ENCODE results near the gene INO80E. TPM values are rescaled to one million over a fixed set of nuclear protein-coding genes. Genes with fewer than 3 reads are reported as not detected.
"Not testable (repeated sequence)": the region's sequence is repeated elsewhere in the genome, so short reads cannot be mapped to it uniquely, and the experiment has no call there.

The INO80E gene
- total RNA-seq, 1 donor from 2014 or later: 14.2 TPM

DNA sequence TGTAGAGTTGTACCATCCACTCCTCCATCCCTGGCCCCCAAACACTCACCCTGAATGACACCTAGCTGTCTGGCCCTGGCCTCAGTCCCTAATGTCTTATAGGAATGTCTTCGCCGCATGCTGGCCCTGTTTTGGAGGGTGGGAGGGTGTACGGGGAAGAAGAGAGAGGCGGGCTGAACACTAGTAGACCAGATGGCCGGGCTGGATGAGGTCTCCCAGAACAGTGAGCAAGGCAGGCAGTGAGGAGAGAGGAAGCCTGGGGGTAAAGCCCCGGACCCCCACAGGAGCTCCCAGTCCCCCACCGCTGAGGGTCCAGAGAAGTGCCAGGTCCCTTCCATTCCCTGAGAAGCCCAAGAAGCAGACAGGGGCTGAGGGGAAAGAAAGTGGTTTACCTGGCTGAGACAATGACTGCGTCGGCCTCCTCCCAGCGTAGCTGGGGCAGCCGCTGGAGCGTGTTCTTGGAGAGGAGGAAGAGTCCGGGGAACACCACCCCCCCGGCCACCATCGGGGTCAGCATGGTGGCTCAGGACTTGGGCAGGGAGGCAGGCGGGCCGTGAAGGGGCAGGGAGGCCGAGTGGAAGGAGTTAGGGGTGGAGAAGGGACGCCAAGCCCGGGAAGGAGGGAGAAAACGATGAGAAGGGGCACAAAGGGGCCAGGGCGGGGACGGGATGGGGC, 34.1 kb downstream of the INO80E start:
- no peak for DNase-seq (ENCODE audit: low read depth in 2 of 2)

DNA sequence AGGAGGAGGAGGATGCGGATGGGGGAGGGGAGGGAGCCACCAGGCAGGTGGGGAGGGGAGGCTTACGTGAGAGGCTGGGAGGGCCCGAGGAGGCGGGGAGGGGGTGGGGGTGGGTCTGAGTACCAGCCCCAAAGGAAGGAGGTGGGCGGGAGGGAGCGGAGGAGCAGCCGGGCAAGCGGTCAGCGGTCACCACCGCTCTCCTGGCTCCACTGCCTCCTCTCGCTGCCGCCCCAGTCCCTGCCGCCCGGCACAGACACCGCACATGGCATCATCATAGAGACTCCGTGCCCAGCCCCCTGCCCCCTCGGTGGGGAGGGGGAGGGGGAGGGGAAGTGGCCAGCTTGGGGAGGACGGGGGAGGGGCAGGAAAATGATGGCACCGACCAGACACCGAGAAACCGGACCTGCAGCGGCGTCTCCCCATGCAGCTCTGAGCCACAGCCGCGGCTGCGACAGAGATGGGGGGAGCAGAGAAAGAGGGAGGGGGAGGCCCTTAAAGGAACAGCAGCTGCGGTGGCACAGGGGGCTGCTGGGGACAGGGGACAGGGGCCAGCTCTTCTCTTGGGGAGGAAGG, 34.9 kb downstream of the INO80E start, which contains the start of gene TLCD3B:
TSS of gene TLCD3B (minus strand) at position 431 of the 573 bp plus-strand sequence. CDS start 744 bp downstream, outside the sequence.
- no peak for DNase-seq (ENCODE audit: low read depth in 2 of 2)

DNA sequence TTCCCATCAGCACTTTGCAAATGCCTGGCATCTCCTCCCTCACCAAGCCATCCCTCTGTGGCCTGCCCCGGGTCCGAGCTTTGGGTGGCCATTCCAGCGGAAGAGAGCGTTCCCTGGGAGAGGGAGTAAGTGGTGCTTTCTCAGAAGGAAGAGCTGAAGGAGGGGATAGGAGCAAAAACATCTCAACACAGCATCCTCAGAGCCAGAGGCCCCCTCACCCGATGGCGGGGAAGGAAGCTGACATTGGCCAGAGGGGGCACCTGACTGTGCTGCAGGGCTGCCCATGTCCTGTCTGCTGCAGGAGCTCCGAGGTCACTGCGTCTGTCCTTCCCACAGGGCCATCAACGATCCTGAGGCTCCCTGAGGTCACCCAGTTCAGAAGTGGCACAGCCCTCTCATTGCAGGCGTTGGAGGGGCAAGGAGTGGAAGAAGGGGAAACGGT, 35.5 kb downstream of the INO80E start:
- DNase-seq (ENCODE audit: low read depth in 2 of 2): no peak

DNA sequence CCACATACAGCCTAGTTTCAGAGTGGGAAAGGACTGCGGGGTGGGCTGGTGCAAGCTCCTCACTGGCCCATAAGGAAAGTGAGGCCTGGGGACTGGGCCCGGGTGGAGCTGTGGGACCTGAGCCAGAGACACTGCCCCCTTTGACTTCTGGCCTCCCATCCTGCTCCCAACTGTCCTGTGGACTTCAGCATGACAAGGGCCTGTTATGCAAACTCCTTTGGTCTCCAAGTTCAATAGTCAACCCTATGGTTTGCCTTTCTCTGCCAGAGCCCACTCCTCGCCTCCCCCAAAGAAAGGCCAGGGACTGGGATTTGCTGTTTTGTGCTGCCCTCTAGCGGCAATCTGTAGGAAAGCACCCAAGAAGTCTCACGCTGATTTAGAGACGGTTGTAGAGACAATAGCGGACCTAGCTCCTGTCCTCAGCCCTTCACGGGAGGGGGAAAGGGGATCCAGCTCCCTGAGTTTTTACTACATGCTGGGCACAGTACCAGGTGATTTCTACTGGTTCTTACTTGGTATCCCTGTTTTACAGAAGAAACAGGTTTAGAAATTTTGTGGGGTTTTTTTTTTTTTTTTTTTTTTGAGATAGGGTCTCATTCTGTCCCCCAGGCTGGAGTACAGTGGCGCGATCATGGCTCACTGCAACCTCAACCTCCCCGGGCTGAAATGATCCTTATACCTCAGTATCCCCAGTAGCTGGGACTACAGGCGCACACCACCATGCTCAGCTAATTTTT, 36.2 kb downstream of the INO80E start:
- DNase-seq (ENCODE audit: low read depth in 2 of 2): peak; percentile 45 to 70

DNA sequence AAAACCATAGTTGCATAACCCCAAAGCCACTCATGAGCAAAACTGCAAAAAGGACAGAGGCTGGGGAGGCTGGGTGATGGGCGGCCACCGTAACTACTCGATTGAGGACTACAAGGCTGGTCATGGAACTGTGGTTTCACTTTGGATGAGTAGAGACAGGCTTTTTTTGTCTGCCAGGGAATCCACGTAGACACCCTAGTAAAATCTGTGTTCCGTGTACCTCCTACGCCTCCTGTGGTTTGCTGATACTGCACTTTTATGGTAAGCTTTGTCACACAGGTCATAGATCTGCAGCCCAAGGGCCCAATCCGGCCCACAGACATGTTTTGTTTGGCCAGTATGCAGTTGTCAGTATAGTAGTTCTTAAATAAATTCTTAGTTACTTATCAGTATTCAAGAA, 37.2 kb downstream of the INO80E start:
- no peak for DNase-seq (ENCODE audit: low read depth in 2 of 2)

DNA sequence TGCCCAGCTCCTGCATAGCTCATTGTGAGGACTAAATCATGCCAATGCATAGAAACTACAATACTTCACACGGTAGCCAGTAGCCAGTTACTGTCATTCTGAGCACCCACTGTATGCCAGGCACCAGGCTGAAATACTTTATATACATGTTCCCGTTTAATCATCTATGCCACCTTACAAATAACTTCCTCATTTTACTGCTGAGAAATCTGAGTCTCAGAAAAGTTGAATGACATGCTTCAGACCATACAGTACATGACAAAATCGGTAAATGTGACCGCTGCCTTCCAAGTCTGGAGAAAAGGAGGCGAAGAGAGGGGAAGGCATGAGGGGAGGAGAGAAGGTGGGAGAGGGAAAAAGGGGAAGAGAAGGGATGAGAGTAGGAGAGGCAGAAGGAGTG, 44.2 kb downstream of the INO80E start:
- no peak for DNase-seq (ENCODE audit: low read depth in 2 of 2)

DNA sequence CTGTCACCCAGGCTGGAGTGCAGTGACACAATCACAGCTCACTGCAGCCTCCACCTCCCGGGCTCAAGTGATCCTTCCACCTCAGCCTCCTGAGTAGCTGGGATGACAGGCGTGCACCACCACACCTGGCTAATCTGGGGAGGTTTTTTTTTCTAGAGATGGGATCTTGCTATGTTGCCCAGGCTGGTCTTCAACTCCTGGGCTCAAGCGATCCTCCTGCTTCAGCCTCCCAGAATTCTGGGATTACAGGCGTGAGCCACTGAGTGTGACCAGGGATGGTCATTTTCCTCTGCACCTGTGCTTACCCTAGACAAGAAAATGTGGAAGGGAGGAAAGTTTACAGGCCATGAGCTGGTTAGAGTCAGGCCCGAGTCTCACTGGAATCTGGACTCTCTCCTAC, 44.6 kb downstream of the INO80E start:
- not testable (repeated sequence) for DNase-seq (ENCODE audit: low read depth in 2 of 2)

DNA sequence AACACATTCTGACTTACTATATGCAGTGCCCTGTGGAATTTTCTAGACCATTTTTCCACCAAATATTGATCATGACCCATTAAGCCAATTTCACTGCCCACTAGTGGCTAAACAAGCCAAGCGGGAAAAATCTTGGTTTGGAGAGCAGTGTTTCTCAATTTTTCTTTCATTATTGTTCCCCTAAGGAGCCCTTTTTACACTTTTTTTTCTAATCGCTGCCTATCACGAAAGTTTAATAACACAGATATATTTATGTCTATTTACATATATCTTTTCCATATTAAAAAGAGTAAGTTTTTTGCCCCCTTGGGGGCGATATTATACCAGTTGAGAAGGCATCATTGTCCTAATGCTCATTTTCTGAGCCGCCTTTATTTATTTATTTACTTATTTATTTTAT, 45.8 kb downstream of the INO80E start:
- peak; percentile 38 to 60 for DNase-seq (ENCODE audit: low read depth in 2 of 2)

DNA sequence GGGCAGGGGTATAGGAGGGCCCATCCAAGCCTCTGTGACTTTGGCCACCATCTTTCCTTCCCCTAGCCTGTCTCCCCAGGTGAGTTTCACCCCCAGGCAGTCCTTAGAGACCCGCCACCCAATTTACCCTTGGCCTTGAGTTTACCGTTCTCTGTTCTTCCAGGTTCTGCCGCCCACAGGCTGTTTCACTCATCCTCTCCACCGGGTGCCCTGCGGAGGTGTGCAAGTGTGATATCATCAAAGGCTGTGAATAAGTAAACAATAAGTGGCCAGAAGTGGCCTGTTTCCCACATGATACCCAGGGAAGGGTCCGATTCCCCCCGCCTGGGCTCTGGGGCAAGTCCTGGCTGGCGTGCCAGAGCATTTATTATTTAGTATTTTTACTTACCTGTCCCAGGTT, 50.1 kb downstream of the INO80E start:
- no peak for DNase-seq (ENCODE audit: low read depth in 2 of 2)

DNA sequence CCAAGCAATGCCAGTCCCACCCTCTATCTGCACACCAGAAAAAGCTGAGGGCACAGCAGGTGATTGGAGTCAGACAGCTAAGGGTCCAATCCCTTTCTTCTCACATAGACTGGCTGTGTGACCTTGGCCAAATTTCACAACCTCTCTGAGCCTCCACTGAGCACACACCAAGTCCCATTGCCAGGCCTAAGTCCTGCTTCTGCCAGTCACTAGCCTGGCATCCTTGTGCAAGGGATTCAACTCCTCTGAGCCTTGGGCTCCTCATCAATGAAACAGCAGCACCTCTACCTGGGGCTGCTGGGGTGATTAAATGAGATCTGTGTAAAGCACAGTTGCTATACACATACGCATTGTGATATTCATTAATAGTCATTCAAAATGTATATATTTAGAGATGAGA, 50.5 kb downstream of the INO80E start:
- no peak for DNase-seq (ENCODE audit: low read depth in 2 of 2)

DNA sequence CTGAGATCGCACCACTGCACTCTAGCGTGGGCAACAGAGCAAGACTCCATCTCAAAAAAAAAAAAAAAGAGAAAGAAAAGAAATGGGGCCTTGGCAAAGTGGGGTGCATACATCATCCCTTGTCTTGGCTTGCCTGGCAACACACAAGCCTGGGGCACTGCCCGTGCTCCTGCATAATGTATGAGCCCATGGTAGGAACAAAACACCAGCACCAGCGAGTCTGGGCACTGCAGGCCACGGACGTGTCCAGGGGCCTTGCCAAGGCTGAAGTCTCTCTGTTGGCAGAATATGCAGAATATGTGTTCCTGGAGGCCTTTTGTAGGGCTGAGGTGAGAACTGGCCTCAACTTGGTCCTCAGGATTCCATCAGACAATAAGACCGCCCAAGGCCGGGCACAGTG, 53.8 kb downstream of the INO80E start:
- DNase-seq (ENCODE audit: low read depth in 2 of 2): no peak

DNA sequence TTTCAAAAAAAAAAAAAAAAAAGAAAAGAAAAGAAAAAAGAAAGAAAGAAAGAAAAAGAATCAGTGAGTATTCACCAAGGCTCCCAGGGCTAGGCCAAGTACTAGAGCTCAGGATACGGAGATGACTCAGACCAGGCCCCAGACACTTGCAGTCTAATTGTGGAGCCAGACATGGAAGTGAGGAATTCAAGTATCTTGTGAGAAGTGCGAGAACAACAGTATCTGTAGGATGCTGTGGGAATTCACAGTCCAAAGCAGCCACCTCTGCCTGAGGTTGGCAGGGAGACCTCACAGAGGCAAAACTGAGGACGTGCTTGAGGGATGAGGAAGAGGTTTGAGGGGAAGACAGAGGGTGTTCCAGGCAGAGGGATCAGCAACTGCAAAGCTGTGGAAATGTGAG, 55.5 kb downstream of the INO80E start:
- peak in 1 of 2 donors; percentile 78 for DNase-seq (ENCODE audit: low read depth in 2 of 2)

DNA sequence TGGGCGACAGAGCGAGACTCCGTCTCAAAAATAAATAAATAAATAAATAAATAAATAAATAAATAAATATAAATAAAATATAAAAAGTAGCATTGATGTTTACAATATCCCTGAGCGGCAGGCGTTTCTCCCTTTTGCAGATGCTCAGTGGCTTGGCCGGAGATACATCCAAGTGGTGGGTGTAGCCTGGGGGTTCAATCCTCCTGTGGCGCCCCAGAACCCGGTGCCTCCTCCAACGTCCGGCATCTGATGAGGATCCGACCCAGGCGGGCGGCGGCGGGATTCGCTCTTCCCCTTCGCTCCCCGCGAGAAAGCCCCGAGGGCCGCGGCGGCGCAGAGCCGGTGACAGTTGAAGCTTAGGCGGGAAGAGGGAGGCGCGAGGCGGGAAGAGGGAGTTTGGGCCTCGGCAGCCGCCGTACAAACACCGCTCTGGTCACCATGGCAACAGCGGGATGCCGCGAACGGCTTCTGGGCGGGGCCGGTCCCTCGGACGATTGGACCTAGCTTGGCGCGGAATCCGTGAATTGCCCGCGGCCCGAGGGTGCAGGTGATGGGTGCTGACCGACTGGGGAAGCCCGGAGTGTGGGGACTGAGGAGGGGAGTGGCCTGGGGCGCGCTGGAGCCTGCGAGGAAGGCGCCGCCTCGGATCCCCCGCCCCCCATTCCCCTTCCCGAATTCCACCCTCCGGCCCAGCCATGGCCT, 56.8 kb downstream of the INO80E start:
- DNase-seq (ENCODE audit: low read depth in 2 of 2): peak; percentile 72 to 91

DNA sequence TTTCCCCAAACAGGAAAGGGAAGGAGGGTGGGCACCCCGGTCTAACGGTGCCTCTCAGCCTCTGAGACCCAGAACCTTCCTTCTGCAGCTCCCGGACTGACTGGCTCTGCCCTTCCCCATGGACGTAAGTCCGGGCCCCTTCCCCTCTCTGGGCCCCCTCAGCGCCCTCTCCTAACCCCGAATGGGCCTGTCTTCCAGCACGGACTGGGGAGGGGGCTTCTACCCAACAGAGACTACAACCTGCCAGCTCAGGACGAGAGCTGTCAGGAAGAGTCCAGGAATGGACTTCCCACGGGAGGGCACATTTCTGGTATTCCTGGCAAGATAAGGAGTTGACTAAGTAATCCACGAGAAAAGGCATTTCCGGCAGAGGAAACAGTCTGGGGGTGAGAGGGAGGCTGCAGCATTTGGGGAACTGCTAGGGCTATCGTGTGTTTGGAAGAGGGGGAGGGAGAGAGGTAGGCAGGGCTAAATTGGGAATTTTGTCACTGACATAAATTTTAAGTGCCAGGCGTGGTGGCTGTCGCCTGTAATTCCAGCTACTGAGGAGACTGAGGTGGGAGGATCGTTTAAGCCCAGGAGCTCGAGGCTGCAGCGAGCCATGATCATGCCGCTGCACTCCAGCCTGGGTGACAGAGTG, 57.5 kb downstream of the INO80E start:
- DNase-seq (ENCODE audit: low read depth in 2 of 2): peak in 1 of 2 donors; percentile 33

DNA sequence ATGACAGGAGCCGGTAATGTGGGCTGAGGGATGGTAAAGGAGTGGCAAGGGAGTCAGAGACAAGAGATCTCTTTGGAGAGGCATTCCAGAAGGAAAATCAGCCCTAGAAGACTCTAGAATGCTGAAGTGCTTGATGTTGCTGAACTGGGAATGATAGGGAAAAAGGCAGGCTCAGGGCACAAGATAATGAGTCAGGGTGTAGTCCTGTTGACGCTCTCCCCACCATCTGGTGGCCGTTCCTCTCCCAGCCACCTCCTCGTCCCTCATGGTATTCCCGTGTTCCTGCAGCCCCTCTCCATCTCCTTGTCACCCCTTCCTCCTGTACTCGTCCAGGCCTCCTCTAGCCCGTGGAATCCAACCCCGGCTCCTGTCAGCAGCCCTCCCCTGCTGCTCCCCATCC, 58.4 kb downstream of the INO80E start:
- DNase-seq (ENCODE audit: low read depth in 2 of 2): no peak

DNA sequence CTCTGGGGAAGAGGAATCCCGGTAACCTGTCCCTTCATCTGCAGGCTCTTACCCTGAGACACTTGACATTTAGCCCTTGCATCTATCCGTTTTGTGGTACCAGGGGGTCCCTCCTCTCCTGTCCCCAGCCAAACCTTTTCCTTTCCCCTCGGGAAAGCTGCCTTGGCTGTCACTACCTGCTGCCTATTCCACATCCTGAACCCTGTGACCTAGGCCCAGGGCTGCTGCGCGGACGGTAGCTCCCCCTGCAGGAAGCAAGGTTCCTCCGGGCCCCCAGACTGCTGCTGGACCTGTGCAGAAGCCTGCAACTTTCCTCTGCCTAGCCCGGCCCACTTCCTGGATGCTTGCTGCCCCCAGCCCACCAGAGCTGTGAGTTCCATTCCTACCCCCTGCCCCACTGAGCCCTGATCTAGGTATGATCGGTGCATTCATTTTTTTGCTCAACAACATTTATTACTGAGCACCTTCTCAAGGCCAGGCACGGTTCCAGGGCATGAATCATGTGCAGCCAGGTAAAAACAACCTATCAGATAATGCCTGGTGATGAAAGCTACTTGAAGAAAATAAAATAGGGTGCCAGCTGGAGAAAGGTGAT, 59.0 kb downstream of the INO80E start:
- no peak for DNase-seq (ENCODE audit: low read depth in 2 of 2)

Other genes with a start within 250 kb of the INO80E start
- not detected in 2 replicates for gene ZG16, start 218.0 kb upstream of the INO80E start, total RNA-seq
- 24.1 and 47.2 TPM in 2 replicates for gene KIF22, start 205.5 kb upstream of the INO80E start, total RNA-seq
- gene MAZ, start 189.7 kb upstream of the INO80E start, total RNA-seq: 139 and 171 TPM in 2 replicates
- gene PRRT2, start 184.0 kb upstream of the INO80E start, total RNA-seq: 0.25 TPM in 1 of 2 replicates, not detected in the other
- 13.2 and 15.2 TPM in 2 replicates for gene PAGR1, start 180.1 kb upstream of the INO80E start, total RNA-seq
- 141 and 161 TPM in 2 replicates for gene MVP, start 175.8 kb upstream of the INO80E start, total RNA-seq
- 52.1 and 89.6 TPM in 2 replicates for gene CDIPT, start 133.0 kb upstream of the INO80E start, total RNA-seq
- 0.26 and 2.5 TPM in 2 replicates for gene SEZ6L2, start 96.7 kb upstream of the INO80E start, total RNA-seq
- gene ASPHD1, start 95.8 kb upstream of the INO80E start, total RNA-seq: 0.25 and 0.26 TPM in 2 replicates
- 3.9 and 4.2 TPM in 2 replicates for gene KCTD13, start 70.0 kb upstream of the INO80E start, total RNA-seq
- 50.6 and 62.7 TPM in 2 replicates for gene TMEM219, start 34.2 kb upstream of the INO80E start, total RNA-seq
- 71.8 and 84.1 TPM in 2 replicates for gene TAOK2, start 22.4 kb upstream of the INO80E start, total RNA-seq
- gene HIRIP3, start 624 bp upstream of the INO80E start, total RNA-seq: 4.4 and 5.6 TPM in 2 replicates
- under 0.01 and 0.13 TPM in 2 replicates for gene DOC2A, start 14.8 kb downstream of the INO80E start, total RNA-seq
- gene C16orf92, start 27.0 kb downstream of the INO80E start, total RNA-seq: not detected in 2 replicates
- gene TLCD3B, start 35.0 kb downstream of the INO80E start, total RNA-seq: not detected in 2 replicates
- gene ALDOA, start 69.5 kb downstream of the INO80E start, total RNA-seq: 225 and 318 TPM in 2 replicates
- 214 and 244 TPM in 2 replicates for gene PPP4C, start 79.8 kb downstream of the INO80E start, total RNA-seq
- under 0.01 and 0.13 TPM in 2 replicates for gene TBX6, start 95.7 kb downstream of the INO80E start, total RNA-seq
- 13.0 and 27.9 TPM in 2 replicates for gene YPEL3, start 100.0 kb downstream of the INO80E start, total RNA-seq
- gene GDPD3, start 117.3 kb downstream of the INO80E start, total RNA-seq: 0.51 and 1.4 TPM in 2 replicates
- gene MAPK3, start 127.0 kb downstream of the INO80E start, total RNA-seq: 33.4 and 60.2 TPM in 2 replicates
- 1.1 and 2.4 TPM in 2 replicates for gene CORO1A, start 187.4 kb downstream of the INO80E start, total RNA-seq
- 26.6 and 29.8 TPM in 2 replicates for gene BOLA2B, start 197.4 kb downstream of the INO80E start, total RNA-seq
- 52.4 and 73.0 TPM in 2 replicates for gene SLX1A, start 197.6 kb downstream of the INO80E start, total RNA-seq
- 2.2 and 3.3 TPM in 2 replicates for gene SULT1A3, start 203.0 kb downstream of the INO80E start, total RNA-seq